Left forelimb (tissue), 1 donor: Measurements from ENCODE around the gene FAM47E.
"Not testable (repeated sequence)": the region's sequence is repeated elsewhere in the genome, so short reads cannot be mapped to it uniquely, and the experiment has no call there.

Source experiments
- DNase-seq: peaks from one replicate; pipeline ENCODE4 v3.0.0-alpha.2; 2018; ENCODE audit warnings: low spot score

The FAM47E gene

GRCh38 chr4:76270244-76271175, 19.0 kb downstream of the FAM47E start:
- DNase-seq = no peak

- DNase-seq = no peak
These were observed 19.7 kb downstream of the FAM47E start for GRCh38 chr4:76271248-76271647.

- no peak for DNase-seq
These were observed 20.6 kb downstream of the FAM47E start for GRCh38 chr4:76272073-76272472.

DNA sequence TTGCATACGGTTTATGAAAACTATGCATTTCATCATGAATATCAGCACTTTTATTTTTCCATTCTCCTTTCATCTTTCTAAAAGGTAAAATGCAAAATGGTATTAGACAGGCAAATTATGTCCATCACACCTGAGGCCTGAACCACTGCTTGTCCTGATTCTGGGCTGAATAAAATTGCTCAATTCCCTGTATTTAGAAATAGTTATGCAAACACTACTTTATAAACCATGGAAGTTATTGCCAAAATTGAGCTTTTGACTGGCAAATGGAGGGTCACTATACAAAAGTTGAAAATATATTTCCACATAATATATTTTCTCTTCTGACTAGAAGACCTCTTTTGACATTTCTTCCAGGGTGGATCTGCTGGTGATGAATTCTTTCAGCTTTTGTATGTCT, 21.1 kb downstream of the FAM47E start:
- DNase-seq = no peak

GRCh38 chr4:76272999-76273398, 21.5 kb downstream of the FAM47E start:
- no peak for DNase-seq

DNA sequence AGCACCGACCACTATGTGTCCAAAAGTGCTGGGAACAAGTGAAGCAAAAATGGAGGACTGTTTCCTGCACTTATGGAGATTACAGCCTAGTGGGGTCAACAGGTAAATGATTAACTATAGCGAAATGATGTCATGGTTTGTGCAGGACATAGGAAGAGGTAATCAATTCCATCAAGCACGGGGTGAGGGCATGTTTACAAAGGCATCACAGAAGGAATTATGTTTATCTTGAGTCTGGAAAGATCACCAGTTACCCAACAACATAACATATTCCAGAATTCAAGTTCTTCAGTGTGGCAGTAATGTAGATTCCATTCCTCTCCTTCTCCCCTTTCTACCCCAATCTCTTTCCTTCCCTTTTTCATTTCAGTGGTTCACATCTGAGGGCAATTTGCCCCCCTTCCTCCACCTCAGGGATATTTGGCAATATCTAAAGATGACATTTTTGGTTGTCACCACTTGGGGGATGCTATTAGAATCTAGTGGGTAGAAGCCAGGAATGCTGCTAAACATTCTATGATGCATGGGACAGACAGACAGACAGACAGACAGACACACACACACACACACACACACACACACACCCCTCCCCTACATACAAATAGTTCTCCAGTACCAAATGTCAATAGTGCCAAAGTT, 24.1 kb downstream of the FAM47E start:
- no peak for DNase-seq

DNA sequence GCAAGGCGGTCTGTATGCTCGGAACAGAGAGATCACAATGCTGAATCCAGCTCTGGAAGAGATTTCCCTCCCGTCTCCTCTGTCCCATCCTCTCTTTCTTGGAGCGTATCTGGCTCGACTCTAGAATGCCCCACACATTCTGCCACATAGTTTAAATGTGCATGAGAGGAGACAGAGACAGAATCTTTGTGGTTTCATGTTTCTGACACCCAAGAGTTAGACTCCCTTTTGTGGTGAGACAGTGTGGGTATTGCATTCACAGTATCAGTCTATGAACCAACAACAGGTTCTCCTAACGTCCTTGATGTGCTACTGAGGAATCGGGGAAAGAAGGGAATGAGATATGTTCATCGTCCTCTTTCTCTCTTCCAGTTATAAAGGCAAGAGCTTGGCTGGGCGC, 25.3 kb downstream of the FAM47E start:
- no peak for DNase-seq

DNA sequence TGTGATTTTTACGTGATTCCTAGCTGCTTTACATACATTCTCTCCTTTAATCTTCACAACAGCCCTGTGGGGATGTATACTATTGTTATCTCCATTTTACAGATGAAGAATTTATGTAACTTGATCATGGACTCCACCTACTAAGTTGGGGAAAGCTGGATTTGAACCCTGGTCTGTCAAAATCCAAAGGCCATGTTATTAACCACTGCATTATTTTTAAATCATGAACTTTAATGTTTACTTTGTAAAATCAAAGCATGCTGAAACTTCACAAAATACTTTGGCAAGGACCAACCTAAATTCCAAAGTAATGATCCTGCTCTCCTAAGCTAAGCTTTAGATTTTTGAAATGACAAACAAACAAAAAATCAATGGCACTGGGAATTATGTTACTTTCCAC, 26.1 kb downstream of the FAM47E start:
- no peak for DNase-seq

GRCh38 chr4:76278583-76278982, 27.1 kb downstream of the FAM47E start:
- DNase-seq = no peak

- no peak for DNase-seq
These were observed 27.9 kb downstream of the FAM47E start for GRCh38 chr4:76279462-76279861.

DNA sequence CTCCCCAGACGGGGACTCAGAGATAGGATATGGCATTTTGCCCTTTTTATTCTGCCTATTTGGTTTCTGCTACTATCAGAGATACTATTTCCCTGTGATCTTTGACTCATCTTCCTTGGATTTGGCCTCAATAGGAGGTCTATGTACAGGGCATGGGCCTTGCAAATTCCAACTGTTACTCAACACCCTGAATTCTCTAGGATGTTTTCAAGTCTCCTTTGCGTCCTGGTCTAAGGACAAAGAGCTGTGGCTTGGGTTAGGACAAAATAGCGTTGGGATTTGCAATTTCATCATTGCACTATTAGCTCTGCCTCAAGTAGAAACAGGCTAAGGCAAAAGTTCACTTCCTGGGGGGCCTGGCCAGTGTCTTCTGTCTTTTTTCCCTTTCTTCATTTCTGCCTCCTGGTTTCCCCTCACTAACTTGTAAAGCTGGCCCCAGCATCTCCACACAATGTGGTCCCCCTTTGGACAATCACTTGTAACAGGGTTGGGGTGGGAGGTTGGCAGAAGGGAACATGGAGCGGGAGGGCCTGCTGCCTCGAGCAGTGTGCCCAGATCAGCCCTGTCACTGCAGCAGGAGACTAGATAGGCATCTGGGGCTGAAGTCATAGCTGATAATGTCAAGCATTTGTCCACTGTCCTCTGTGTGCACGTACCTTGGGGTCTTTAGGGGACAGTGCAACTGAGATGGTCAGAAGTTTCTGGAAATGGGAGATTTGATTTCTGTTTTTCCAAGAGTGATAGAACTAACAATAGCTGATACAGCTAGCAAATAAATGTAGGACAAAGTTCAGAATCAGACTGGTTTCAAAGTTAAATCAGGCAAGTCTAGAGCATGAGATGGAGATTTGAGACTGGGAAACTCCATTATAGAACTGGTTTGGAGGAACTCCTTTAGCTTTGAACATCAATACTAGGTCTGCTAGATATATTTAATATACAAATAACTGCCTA, 29.2 kb downstream of the FAM47E start:
- DNase-seq = no peak

GRCh38 chr4:76281594-76281993, 30.1 kb downstream of the FAM47E start:
- not testable (repeated sequence) for DNase-seq

DNA sequence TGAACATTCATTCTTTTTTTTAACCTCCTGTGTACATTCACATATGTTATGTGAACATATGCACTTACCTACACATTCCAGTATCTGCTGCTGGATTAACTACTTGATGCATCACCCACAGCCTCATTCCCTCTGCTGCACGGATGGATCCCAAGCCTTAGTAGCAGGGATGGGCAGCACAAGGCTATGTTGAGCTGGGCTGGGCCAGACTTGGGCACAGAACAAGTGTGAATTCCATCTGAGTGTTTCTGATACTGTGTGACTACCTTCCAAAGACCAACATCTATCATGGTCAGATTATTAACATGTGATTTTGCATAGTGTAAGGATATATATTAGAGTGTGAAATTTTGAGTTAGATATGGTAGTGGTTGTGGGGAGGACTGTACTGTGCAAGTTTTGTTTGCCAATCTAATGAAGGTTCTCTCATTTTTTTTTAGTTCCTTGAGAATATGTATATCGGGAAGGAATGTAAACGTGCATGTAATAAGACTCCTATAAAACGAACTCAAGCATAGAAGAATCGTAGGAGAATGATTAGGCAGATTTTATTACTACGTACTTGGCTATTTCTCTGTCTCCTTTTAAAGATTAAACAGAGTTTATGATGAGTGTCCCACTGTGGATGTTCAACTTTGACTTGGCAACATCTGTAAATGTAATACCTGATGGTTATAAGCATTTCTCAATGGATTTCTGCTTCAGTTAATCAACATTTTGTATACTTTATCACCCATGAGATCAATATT, 31.6 kb downstream of the FAM47E start:
- no peak for DNase-seq

- DNase-seq = no peak
These were observed 32.4 kb downstream of the FAM47E start for GRCh38 chr4:76283900-76284299.

GRCh38 chr4:76287811-76288210, 36.3 kb downstream of the FAM47E start:
- DNase-seq = not testable (repeated sequence)

DNA sequence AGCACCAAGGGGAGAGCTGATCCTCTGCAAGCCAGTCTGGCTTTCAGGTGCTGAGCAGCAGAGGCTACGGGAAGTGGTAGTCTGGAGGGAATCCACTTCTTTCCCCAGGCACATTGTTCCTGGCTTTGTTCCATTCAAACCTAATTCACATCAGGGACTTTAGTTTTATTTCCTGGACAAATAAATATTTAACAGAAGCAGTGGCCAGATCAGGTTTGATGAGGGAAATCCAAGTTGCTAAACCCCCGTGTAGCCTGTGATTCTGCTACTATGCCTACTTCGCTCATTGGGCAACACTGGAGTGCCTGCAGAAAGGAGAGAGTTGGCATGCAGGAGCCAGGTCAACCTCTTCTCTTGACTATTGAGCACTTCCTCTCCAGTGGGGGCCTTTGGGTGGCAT, 41.2 kb downstream of the FAM47E start:
- no peak for DNase-seq

- DNase-seq = no peak
These were observed 42.3 kb downstream of the FAM47E start for GRCh38 chr4:76293772-76294171.

DNA sequence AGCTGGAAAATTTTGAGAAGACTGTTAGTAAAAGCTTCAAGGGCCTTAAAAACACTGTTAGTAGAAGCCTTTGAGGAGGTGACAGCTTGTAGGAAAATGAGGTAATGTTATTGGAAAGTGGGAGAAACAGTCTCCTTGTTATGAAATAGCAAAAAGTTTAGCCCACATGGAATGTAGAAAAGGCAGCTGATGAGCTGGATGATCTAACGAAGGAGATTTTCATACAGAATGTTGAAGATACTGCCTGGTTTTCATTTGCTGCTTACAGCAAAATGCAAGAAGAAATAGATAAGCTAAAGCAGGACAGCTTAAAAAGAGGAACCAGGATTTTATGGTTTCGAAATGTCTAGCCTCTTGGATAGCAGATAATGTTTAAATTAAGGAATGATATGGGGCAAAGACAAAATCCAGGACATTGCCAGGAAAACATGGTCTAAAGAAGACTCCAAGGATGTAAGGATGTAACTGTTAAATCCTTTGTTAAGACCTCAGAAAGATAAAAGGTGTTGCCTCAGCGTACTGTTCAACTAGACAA, 44.8 kb downstream of the FAM47E start:
- DNase-seq = no peak

- DNase-seq = no peak
These were observed 46.7 kb downstream of the FAM47E start for GRCh38 chr4:76298227-76298626.

GRCh38 chr4:76300012-76300411, 48.5 kb downstream of the FAM47E start:
- DNase-seq = no peak

DNA sequence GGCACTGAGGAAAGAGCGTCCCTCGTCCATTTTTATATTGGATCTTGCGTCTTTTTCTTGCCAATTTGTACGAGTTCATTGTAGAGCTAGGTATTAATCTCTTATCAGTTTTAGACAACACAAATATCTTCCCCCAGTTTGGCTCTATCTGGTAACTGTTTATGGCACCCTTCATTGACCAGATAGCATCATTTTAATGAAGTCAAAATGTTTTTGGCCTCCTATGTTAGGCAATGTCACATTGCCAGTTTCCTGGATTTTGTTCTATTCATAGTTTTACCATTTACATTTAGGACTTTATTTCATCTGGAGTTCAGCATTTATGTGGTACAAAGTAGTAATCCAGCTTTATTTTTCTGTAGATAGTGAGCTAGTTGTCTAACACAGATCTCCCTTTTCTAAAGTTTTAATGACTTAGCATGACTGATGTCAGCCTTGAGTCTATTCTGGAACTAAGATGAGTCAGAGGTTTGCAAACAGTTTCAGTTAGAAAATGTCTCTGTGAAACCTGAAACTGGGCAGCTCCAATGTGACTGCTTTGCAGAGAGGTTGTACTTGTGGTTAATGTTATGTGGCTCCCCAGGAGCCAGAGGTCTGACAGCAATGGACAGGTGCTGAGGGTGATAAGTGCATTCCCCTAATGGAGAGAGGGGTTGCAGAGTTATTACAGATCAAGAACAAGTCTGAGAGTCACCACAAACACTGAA, 49.7 kb downstream of the FAM47E start:
- no peak for DNase-seq
